ENCODE data around the gene SKOR1. TPM values are rescaled to one million over a fixed set of nuclear protein-coding genes. Genes with fewer than 3 reads are reported as not detected.

SKOR1 gene
- total and polyA plus RNA-seq, 10 of the 15 experiments (the other 5 are each of a cell fraction or from before 2014, with no cell fraction given), result 0.04 to 0.36 (median 0.10) TPM; not detected in 4

DNA sequence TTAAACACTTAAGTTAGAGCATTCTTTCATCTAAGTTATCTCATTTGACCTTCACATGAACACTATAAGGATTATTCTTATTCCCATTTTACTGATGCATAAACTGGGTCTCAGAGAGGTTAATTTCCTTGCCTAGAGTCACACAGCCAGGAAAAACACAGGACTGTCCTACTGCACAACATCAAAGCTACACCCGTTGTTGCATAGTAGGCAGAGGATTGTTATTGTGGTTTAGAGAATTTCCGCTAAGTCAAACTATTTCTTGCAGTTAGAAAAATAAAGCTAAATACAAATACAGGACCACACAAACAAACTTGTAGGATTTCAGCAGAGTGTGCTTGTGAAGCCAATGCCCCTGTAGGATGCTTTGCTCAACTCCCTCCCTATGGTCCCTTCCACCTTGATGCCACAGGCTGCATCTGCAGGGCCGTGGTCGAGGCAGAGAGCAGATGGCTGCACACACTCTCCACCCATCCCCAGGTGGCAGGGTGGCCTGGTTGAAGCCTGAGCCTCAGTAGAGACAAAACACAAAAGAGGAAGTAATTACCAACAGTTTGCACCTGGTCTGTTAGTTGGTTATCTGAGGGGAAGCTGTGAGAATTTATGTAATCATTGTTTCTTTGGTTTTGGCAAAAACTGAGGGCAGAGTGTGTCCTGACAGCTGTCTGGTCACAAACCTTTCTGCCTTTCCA, 41.1 kb upstream of the SKOR1 start (continued):
- TF ChIP-seq BHLHE40 (IDR thresholded peaks at IDR 0.05; ENCODE audit: borderline replicate concordance in 1 of 2, low read depth in 2 of 2, low read length in 1 of 2) (peak; percentile 58 to 59; a peak in 3 of 4 replicates), TCF12 (IDR thresholded peaks at IDR 0.05; ENCODE audit: low read depth, low read length) (peak; percentile 97), BMI1 (IDR thresholded peaks at IDR 0.05; ENCODE audit: borderline replicate concordance) (peak; percentile 58; the same call in 1 of the 2 replicates), ZNF24 (IDR thresholded peaks at IDR 0.05) (0 out of 2 replicates have a peak, but pooled peaks have one; percentile 47), TCF7 (IDR thresholded peaks at IDR 0.05; ENCODE audit: borderline replicate concordance) (no peak), NFIC (IDR thresholded peaks at IDR 0.05; ENCODE audit: low read depth, low read length) (peak; percentile 55; the same call in 1 of the 2 replicates), ATF7 (IDR thresholded peaks at IDR 0.05; ENCODE audit: low read depth) (peak; percentile 80), MEF2B (IDR thresholded peaks at IDR 0.05; ENCODE audit: partially characterized antibody, poor library complexity, severe bottlenecking) (peak; percentile 39), SMARCA5 (IDR thresholded peaks at IDR 0.05) (peak; percentile 58; the same call in 1 of the 2 replicates), MLLT1 (IDR thresholded peaks at IDR 0.05) (0 out of 2 replicates have a peak, but pooled peaks have one; percentile 27), NRF1 (conservative IDR thresholded peaks at IDR 0.05; ENCODE audit: low read depth, low read length) (no peak), SREBF1 (IDR thresholded peaks at IDR 0.05; ENCODE audit: low read length) (no peak), EED (IDR thresholded peaks at IDR 0.05; ENCODE audit: low read depth) (peak; percentile 66), IKZF1 (conservative IDR thresholded peaks at IDR 0.05) (peak; percentile 73), SKIL (IDR thresholded peaks at IDR 0.05; ENCODE audit: low read depth, poor library complexity, severe bottlenecking) (peak; percentile 55), RUNX3 (IDR thresholded peaks at IDR 0.05; ENCODE audit: low read length) (peak; percentile 68), TCF3 (IDR thresholded peaks at IDR 0.05; ENCODE audit: borderline replicate concordance, insufficient read depth, low read depth, low read length) (peak; percentile 95), MYC (IDR thresholded peaks at IDR 0.05; ENCODE audit: insufficient read depth, insufficient read length, insufficient replicate concordance, low read length, severe bottlenecking) (no peak)
- TF ChIP-seq, protein P1, sequence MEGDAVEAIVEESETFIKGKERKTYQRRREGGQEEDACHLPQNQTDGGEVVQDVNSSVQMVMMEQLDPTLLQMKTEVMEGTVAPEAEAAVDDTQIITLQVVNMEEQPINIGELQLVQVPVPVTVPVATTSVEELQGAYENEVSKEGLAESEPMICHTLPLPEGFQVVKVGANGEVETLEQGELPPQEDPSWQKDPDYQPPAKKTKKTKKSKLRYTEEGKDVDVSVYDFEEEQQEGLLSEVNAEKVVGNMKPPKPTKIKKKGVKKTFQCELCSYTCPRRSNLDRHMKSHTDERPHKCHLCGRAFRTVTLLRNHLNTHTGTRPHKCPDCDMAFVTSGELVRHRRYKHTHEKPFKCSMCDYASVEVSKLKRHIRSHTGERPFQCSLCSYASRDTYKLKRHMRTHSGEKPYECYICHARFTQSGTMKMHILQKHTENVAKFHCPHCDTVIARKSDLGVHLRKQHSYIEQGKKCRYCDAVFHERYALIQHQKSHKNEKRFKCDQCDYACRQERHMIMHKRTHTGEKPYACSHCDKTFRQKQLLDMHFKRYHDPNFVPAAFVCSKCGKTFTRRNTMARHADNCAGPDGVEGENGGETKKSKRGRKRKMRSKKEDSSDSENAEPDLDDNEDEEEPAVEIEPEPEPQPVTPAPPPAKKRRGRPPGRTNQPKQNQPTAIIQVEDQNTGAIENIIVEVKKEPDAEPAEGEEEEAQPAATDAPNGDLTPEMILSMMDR (IDR thresholded peaks at IDR 0.05 in 2 of 3, conservative IDR thresholded peaks at IDR 0.05 in 1 of 3; ENCODE audit: control insufficient read depth in 2 of 3, extremely low read depth in 1 of 3, insufficient read depth in 1 of 3, low read depth in 3 of 3, low read length in 3 of 3), result 0 out of 6 replicates have a peak, but pooled peaks of 1 of the 3 experiments have one; percentile 9
- TF ChIP-seq, protein P2, sequence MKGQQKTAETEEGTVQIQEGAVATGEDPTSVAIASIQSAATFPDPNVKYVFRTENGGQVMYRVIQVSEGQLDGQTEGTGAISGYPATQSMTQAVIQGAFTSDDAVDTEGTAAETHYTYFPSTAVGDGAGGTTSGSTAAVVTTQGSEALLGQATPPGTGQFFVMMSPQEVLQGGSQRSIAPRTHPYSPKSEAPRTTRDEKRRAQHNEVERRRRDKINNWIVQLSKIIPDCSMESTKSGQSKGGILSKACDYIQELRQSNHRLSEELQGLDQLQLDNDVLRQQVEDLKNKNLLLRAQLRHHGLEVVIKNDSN (IDR thresholded peaks at IDR 0.05; ENCODE audit: borderline replicate concordance, extremely low read length, insufficient read depth, low read depth, low read length), result no peak

Data from GM12878 (cell line).